Thyroid gland (tissue), 4 donors: ENCODE results near the gene ACP7. TPM values are rescaled to one million over a fixed set of nuclear protein-coding genes. Genes with fewer than 3 reads are reported as not detected.

Experiments used
- DNase-seq, 2 donors: peaks; one replicate each; pipeline ENCODE4 v3.0.0-alpha.2; 2019
- H3K27ac ChIP-seq, 3 donors: fragments of 200-600 bp; sonication (generic); 1 replicate in 2 of 3; 2 replicates in 1 of 3; pipeline ENCODE4 v1.5.1; 2016 to 2019; ENCODE audit warnings: mild to moderate bottlenecking in 1 of 3, moderate library complexity in 1 of 3
- H3K27me3 ChIP-seq: fragments of 200-600 bp; sonication (generic); one replicate; pipeline ENCODE4 v1.5.1; 2019
- H3K36me3 ChIP-seq, 2 donors: fragments of 200-600 bp; sonication (generic); one replicate each; pipeline ENCODE4 v1.5.1; 2016 to 2019
- H3K4me1 ChIP-seq, 2 donors: fragments of 200-600 bp; sonication (generic); one replicate each; pipeline ENCODE4 v1.5.1; 2017 to 2019
- H3K4me3 ChIP-seq, 3 donors: fragments of 200-600 bp; sonication (generic); replicated peaks in 1 of 3; 1 replicate in 2 of 3; 2 replicates in 1 of 3; pipeline ENCODE4 v1.5.1; 2016; ENCODE audit warnings: mild to moderate bottlenecking in 1 of 3
- H3K9me3 ChIP-seq: fragments of 200-600 bp; sonication (generic); one replicate; pipeline ENCODE4 v1.5.1; 2017
- CTCF ChIP-seq, 6 experiments: fragments of 200-600 bp in 3 of 6; fragments of 450-650 bp in 3 of 6; sonication (generic) in 3 of 6; IDR thresholded peaks; one replicate each; pipeline ENCODE4 v1.5.1; 2016 to 2019; ENCODE audit warnings: antibody characterized with exemption in 6 of 6, mild to moderate bottlenecking in 2 of 6, inconsistent platforms in 1 of 6, moderate library complexity in 1 of 6
- POLR2A ChIP-seq, 2 donors: fragments of 450-650 bp; IDR thresholded peaks; one replicate each; pipeline ENCODE4 v1.6.1; 2017; ENCODE audit warnings: antibody characterized with exemption in 2 of 2, mild to moderate bottlenecking in 2 of 2, moderate library complexity in 1 of 2
- WGBS, 2 donors: methylation state at CpG; one replicate each; pipeline ENCODE4 v1.1.5; 2017; 5-methylcytosine and 5-hydroxymethylcytosine counted together
- intact Hi-C: fragments of 100-400 bp; cut with DNase I; formaldehyde crosslinking; loops from one replicate; pipeline ENCODE4 v1.15.1; 2023
- total RNA-seq, 4 donors: library from RNA; depleted of rRNA; stranded (reverse); fragments of >200 nt; gene quantifications; one replicate each; pipeline ENCODE4 v1.2.3, GENCODE V29; 2016

Gene ACP7
- total RNA-seq, 4 donors from 2014 or later: 0.22 TPM; not detected in 3

DNA sequence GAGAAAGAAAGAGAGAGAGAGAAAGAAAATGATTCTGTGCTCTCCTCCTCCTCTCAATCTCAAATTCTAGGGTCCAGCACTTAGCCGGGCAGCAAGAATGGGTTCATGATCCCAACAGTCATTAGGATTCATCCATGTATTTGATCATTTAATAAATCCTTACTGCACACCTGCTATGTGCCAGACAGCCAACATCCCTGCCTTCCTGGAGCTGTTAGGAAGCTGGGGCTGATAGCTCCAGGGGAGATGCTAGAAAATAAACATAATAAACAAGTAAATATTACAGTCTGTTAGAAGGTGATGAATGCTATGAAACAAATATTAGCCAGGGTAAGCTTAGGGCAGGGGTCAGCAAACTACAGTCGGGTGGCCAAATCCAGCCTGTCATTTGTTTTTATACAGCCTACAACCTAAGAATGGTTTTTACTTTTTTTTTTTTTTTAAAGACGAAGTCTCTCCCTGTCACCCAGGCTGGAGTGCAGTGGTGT, 9.9 kb upstream of the ACP7 start:
- Histone ChIP-seq H3K4me3 (no peak overlapping the region), H3K27me3 (no peaks in the 10 kb centered on the region), H3K9me3 (no peaks in the 10 kb centered on the region), H3K4me1 (no peaks in the 10 kb centered on the region), H3K36me3 (no peaks in the 10 kb centered on the region), H3K27ac (no peak overlapping the region)
- DNase-seq: no peak
- TF ChIP-seq POLR2A (IDR thresholded peaks at IDR 0.05) (no peak), CTCF (IDR thresholded peaks at IDR 0.05) (no peak)
- WGBS, 2 donors: 49 to 55% methylated on average over 3 of the region's 3 CpGs
- intact Hi-C loops: no loop called here

GRCh38 chr19:39074942-39075341, 9.2 kb upstream of the ACP7 start:
- intact Hi-C loops: no loop called here
- Histone ChIP-seq H3K4me1 (no peaks in the 10 kb centered on the region), H3K36me3 (no peaks in the 10 kb centered on the region), H3K27ac (no peak overlapping the region), H3K9me3 (no peaks in the 10 kb centered on the region), H3K27me3 (no peaks in the 10 kb centered on the region), H3K4me3 (no peak overlapping the region)
- no peak for DNase-seq
- no peak for TF ChIP-seq CTCF (IDR thresholded peaks at IDR 0.05)
- TF ChIP-seq POLR2A (IDR thresholded peaks at IDR 0.05): no peak
- WGBS, 2 donors: 87 to 94% methylated on average over 6 of the region's 6 CpGs

DNA sequence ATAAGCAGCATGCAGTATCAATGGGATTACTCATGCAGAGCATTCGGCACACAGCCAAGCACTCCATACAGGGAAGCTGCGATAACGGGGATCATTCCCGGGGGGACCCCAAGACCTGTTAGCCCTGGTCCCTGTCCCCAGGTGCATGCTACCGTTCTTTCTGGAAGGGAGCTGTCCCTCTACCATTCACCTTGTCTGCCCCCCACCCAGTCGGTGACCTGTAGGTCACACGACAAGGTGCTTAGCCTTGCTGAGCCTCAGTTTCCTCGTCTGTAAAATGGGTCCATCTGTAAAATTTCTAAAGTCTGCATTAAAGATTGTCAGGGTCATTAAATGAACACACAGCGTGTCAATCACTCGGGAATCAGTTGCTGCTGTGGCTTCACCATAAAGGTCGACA, 6.8 kb upstream of the ACP7 start:
- intact Hi-C loops: no loop called here
- 89% methylated on average over 10 to 11 of the region's 11 CpGs for WGBS, 2 donors
- TF ChIP-seq POLR2A (IDR thresholded peaks at IDR 0.05) (no peak), CTCF (IDR thresholded peaks at IDR 0.05) (no peak)
- H3K36me3 ChIP-seq: no peaks in the 10 kb centered on the region
- H3K9me3 ChIP-seq: no peaks in the 10 kb centered on the region
- no peak overlapping the region for H3K4me3 ChIP-seq
- H3K4me1 ChIP-seq: no peaks in the 10 kb centered on the region
- no peak for DNase-seq
- H3K27me3 ChIP-seq: no peaks in the 10 kb centered on the region
- H3K27ac ChIP-seq: no peak overlapping the region

DNA sequence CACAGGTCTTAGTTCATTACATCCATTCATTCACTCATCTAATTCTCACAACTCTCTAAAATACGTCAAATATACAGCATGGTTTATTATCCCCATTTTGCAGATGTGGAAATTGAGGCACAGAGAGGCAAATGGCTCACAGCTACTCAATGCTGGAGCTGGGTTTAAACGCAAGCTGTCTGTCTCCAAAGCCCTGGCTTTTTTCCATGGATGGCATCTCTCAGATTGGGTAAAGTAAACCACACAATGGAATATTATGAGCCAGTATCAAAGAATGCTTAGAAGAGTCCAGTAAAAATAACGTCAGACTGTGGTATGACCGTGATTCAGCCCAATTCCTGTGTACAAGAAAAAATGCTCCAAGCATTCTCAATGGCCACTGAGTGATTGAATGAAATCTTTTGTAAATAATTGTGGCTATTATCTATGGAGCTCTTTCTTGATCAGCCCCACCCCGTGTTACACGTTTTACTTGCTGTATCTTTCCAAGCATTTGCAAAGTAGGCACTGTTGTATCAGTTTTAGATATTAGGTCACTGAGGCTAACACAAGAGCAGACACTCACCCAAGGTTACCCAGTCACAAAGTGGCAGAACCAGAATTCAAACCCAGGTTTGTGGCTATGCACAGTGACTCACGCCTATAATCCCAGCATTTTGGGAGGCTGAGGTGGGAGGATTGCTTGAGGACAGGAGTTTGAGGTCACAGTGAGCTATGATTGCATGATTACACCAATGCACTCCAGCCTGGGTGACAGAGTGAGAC, 5.5 kb upstream of the ACP7 start:
- DNase-seq: no peak
- TF ChIP-seq POLR2A (IDR thresholded peaks at IDR 0.05): no peak
- no peak for TF ChIP-seq CTCF (IDR thresholded peaks at IDR 0.05)
- 73 to 75% methylated on average over 7 of the region's 7 CpGs for WGBS, 2 donors
- no peaks in the 10 kb centered on the region for H3K36me3 ChIP-seq
- H3K4me3 ChIP-seq: no peak overlapping the region
- intact Hi-C loops: no loop called here
- no peak overlapping the region for H3K27ac ChIP-seq
- no peaks in the 10 kb centered on the region for H3K27me3 ChIP-seq
- peaks cover 0 to under 1% of the 10 kb centered on the region in 2 donors for H3K4me1 ChIP-seq
- no peaks in the 10 kb centered on the region for H3K9me3 ChIP-seq

- Histone ChIP-seq H3K4me3 (no peak overlapping the region), H3K27ac (no peak overlapping the region), H3K9me3 (no peaks in the 10 kb centered on the region), H3K27me3 (peaks cover 5% of the 10 kb centered on the region), H3K4me1 (peaks cover 0 to 8% of the 10 kb centered on the region in 2 donors), H3K36me3 (no peaks in the 10 kb centered on the region)
- WGBS, 2 donors: 44 to 46% methylated on average over 3 of the region's 3 CpGs
- intact Hi-C loops: no loop called here
- DNase-seq: no peak
- TF ChIP-seq CTCF (IDR thresholded peaks at IDR 0.05): no peak
- TF ChIP-seq POLR2A (IDR thresholded peaks at IDR 0.05): no peak
Measured at GRCh38 chr19:39080431-39080830, 3.7 kb upstream of the ACP7 start.
